WERI-Rb-1 (cell line): ENCODE data around the gene PLCXD3.

Experiments
- DNase-seq: peaks from one replicate; pipeline ENCODE4 v3.0.0-alpha.2; 2020
- H3K27ac ChIP-seq: fragments of 250-450 bp; sonication (Bioruptor Pico); 2 replicates; pipeline ENCODE4 v1.5.1; 2020; ENCODE audit warnings: mild to moderate bottlenecking, moderate library complexity
- H3K27me3 ChIP-seq: fragments of 250-450 bp; sonication (Bioruptor Pico); 2 replicates; pipeline ENCODE4 v1.5.1; 2021; ENCODE audit warnings: mild to moderate bottlenecking, low read depth, moderate library complexity; ENCODE audit not compliant: insufficient read depth, severe bottlenecking
- H3K36me3 ChIP-seq: fragments of 250-450 bp; sonication (Bioruptor Pico); 2 replicates; pipeline ENCODE4 v1.5.1; 2020; ENCODE audit warnings: mild to moderate bottlenecking, moderate library complexity
- H3K4me3 ChIP-seq: 2 replicates; pipeline ENCODE4 v1.5.1; 2011; ENCODE audit warnings: low read depth, mild to moderate bottlenecking, control low read depth, low read length
- H3K9me3 ChIP-seq: fragments of 250-450 bp; sonication (Bioruptor Pico); 2 replicates; pipeline ENCODE4 v1.5.1; 2021; ENCODE audit warnings: mild to moderate bottlenecking, moderate library complexity; ENCODE audit not compliant: severe bottlenecking
- CTCF ChIP-seq: IDR thresholded peaks from 2 replicates; pipeline ENCODE4 v1.5.1; 2011; ENCODE audit warnings: low read depth, mild to moderate bottlenecking, control low read depth, inconsistent platforms, low read length

Gene PLCXD3

GRCh38 chr5:41457094-41457493 lies 53.3 kb downstream of the PLCXD3 start:
- no peaks in the 10 kb centered on the region for H3K36me3 ChIP-seq
- no peaks in the 10 kb centered on the region for H3K27me3 ChIP-seq
- TF ChIP-seq CTCF, result no peak
- no peak overlapping the region for H3K27ac ChIP-seq
- H3K9me3 ChIP-seq, result no peaks in the 10 kb centered on the region
- H3K4me3 ChIP-seq, result no peak overlapping the region
- no peak for DNase-seq

GRCh38 chr5:41452506-41452905 lies 57.9 kb downstream of the PLCXD3 start:
- Histone ChIP-seq H3K27ac (no peak overlapping the region), H3K4me3 (no peak overlapping the region), H3K9me3 (no peaks in the 10 kb centered on the region), H3K27me3 (no peaks in the 10 kb centered on the region), H3K36me3 (no peaks in the 10 kb centered on the region)
- no peak for DNase-seq
- TF ChIP-seq CTCF, result no peak

GRCh38 chr5:41447650-41448510 lies 62.5 kb downstream of the PLCXD3 start:
- Histone ChIP-seq H3K36me3 (no peaks in the 10 kb centered on the region), H3K27me3 (no peaks in the 10 kb centered on the region), H3K4me3 (no peak overlapping the region), H3K27ac (no peak overlapping the region), H3K9me3 (no peaks in the 10 kb centered on the region)
- no peak for TF ChIP-seq CTCF
- no peak for DNase-seq

GRCh38 chr5:41445937-41446563 lies 64.4 kb downstream of the PLCXD3 start:
- H3K27me3 ChIP-seq, result no peaks in the 10 kb centered on the region
- no peak for DNase-seq
- TF ChIP-seq CTCF, result no peak
- H3K9me3 ChIP-seq, result no peaks in the 10 kb centered on the region
- H3K36me3 ChIP-seq, result no peaks in the 10 kb centered on the region
- H3K27ac ChIP-seq, result no peak overlapping the region
- H3K4me3 ChIP-seq, result no peak overlapping the region

GRCh38 chr5:41435276-41435675 lies 75.1 kb downstream of the PLCXD3 start:
- DNase-seq, result no peak

More at GRCh38 chr5:41435276-41435675, 75.1 kb downstream of the PLCXD3 start:
- Histone ChIP-seq H3K27me3 (peaks cover 9% of the 10 kb centered on the region), H3K4me3 (no peak overlapping the region), H3K27ac (no peak overlapping the region), H3K36me3 (no peaks in the 10 kb centered on the region), H3K9me3 (no peaks in the 10 kb centered on the region)
- no peak for TF ChIP-seq CTCF
